SK-N-SH treated with all-trans-retinoic acid at 6 μM for 48 hours (cell line): ENCODE data around the gene DAGLA.

Experiments used
- ATAC-seq: fragments of 200-7000 bp; cut with Tn5 transposase; 3 replicates; pipeline ENCODE4 v1.9.1; 2020; ENCODE audit warnings: mild to moderate bottlenecking, moderate library complexity
- ARNTL ChIP-seq: fragments of 450-650 bp; formaldehyde crosslinking; IDR thresholded peaks from 2 replicates; pipeline ENCODE4 v1.5.0; 2020; ENCODE audit warnings: low read depth, mild to moderate bottlenecking, moderate library complexity, borderline replicate concordance
- BACH2 ChIP-seq: fragments of 250-450 bp; sonication (Bioruptor Pico); IDR thresholded peaks from 2 replicates; pipeline ENCODE4 v1.9.0; 2021; ENCODE audit warnings: mild to moderate bottlenecking, borderline replicate concordance
- CREB5 ChIP-seq: fragments of 250-450 bp; sonication (Bioruptor Pico); IDR thresholded peaks from 2 replicates; pipeline ENCODE4 v1.5.1; 2020; ENCODE audit warnings: low read depth, mild to moderate bottlenecking, moderate library complexity
- CSDC2 ChIP-seq: fragments of 250-450 bp; sonication (Bioruptor Pico); IDR thresholded peaks from 2 replicates; pipeline ENCODE4 v1.5.0; 2020; ENCODE audit warnings: mild to moderate bottlenecking, moderate library complexity
- CSRNP3 ChIP-seq: fragments of 250-450 bp; sonication (Bioruptor Pico); IDR thresholded peaks from 2 replicates; pipeline ENCODE4 v1.5.1; 2021; ENCODE audit warnings: mild to moderate bottlenecking, moderate library complexity
- ESRRG ChIP-seq: fragments of 250-450 bp; sonication (Bioruptor Pico); IDR thresholded peaks from 2 replicates; pipeline ENCODE4 v1.6.1; 2021; ENCODE audit warnings: mild to moderate bottlenecking
- GLIS3 ChIP-seq: fragments of 250-450 bp; sonication (Bioruptor Pico); IDR thresholded peaks from 2 replicates; pipeline ENCODE4 v1.5.0; 2020; ENCODE audit warnings: mild to moderate bottlenecking, moderate library complexity
- ISL1 ChIP-seq: fragments of 250-450 bp; sonication (Bioruptor Pico); IDR thresholded peaks from 2 replicates; pipeline ENCODE4 v2.1.2; 2022; ENCODE audit warnings: mild to moderate bottlenecking, moderate library complexity
- OSR1 ChIP-seq: fragments of 250-450 bp; sonication (Bioruptor Pico); IDR thresholded peaks from 2 replicates; pipeline ENCODE4 v1.8.0; 2022; ENCODE audit warnings: moderate library complexity, mild to moderate bottlenecking, inconsistent platforms
- POU6F1 ChIP-seq: fragments of 250-450 bp; sonication (Bioruptor Pico); IDR thresholded peaks from 2 replicates; pipeline ENCODE4 v1.8.0; 2021; ENCODE audit warnings: low read depth, mild to moderate bottlenecking, moderate library complexity, borderline replicate concordance
- PPARA ChIP-seq: fragments of 250-450 bp; sonication (Bioruptor Pico); IDR thresholded peaks from 2 replicates; pipeline ENCODE4 v1.5.0; 2020; ENCODE audit warnings: mild to moderate bottlenecking, borderline replicate concordance
- SNAI2 ChIP-seq: fragments of 250-450 bp; sonication (Bioruptor Pico); IDR thresholded peaks from 2 replicates; pipeline ENCODE4 v1.5.0; 2020; ENCODE audit warnings: mild to moderate bottlenecking, moderate library complexity
- TCF4 ChIP-seq: fragments of 250-450 bp; sonication (Bioruptor Pico); IDR thresholded peaks from 2 replicates; pipeline ENCODE4 v1.8.0; 2021; ENCODE audit warnings: mild to moderate bottlenecking, moderate library complexity, borderline replicate concordance
- TOX ChIP-seq: fragments of 250-450 bp; sonication (Bioruptor Pico); IDR thresholded peaks from 2 replicates; pipeline ENCODE4 v1.8.0; 2021; ENCODE audit warnings: mild to moderate bottlenecking, moderate library complexity, borderline replicate concordance
- TSHZ2 ChIP-seq: fragments of 250-450 bp; sonication (Bioruptor Pico); IDR thresholded peaks from 2 replicates; pipeline ENCODE4 v1.5.0; 2020; ENCODE audit warnings: mild to moderate bottlenecking, moderate library complexity
- ZC3H10 ChIP-seq: fragments of 250-450 bp; sonication (Bioruptor Pico); IDR thresholded peaks from 2 replicates; pipeline ENCODE4 v1.5.1; 2021; ENCODE audit warnings: mild to moderate bottlenecking, moderate library complexity
- ZFP3 ChIP-seq: fragments of 250-450 bp; sonication (Bioruptor Pico); IDR thresholded peaks from 2 replicates; pipeline ENCODE4 v1.5.0; 2020; ENCODE audit warnings: mild to moderate bottlenecking, moderate library complexity
- ZFP30 ChIP-seq: fragments of 450-650 bp; formaldehyde crosslinking; IDR thresholded peaks from 2 replicates; pipeline ENCODE4 v1.5.0; 2022; ENCODE audit warnings: mild to moderate bottlenecking, moderate library complexity
- ZNF565 ChIP-seq: fragments of 450-650 bp; formaldehyde crosslinking; conservative IDR thresholded peaks from 2 replicates; pipeline ENCODE4 v1.5.0; 2020; ENCODE audit warnings: low read depth, mild to moderate bottlenecking, moderate library complexity
- ZNF70 ChIP-seq: fragments of 450-650 bp; formaldehyde crosslinking; IDR thresholded peaks from 2 replicates; pipeline ENCODE4 v1.5.0; 2020; ENCODE audit warnings: mild to moderate bottlenecking, moderate library complexity
- ZNF8 ChIP-seq: fragments of 450-650 bp; formaldehyde crosslinking; IDR thresholded peaks from 2 replicates; pipeline ENCODE4 v1.5.0; 2020; ENCODE audit warnings: mild to moderate bottlenecking, moderate library complexity

DAGLA gene

GRCh38 chr11:61778357-61778886, 98.2 kb downstream of the DAGLA start:
- no peak for TF ChIP-seq ZFP3 (CRISPR knock-in tag)
- TF ChIP-seq ZNF565: no peak
- TF ChIP-seq CREB5 (CRISPR knock-in tag): no peak
- no peak for TF ChIP-seq ZFP30 (CRISPR knock-in tag)
- TF ChIP-seq ISL1 (CRISPR knock-in tag): no peak
- no peak for TF ChIP-seq ZNF8 (CRISPR knock-in tag)
- no peak for TF ChIP-seq ARNTL (CRISPR knock-in tag)
- TF ChIP-seq PPARA (CRISPR knock-in tag): no peak
- ATAC-seq: no peak

GRCh38 chr11:61778920-61779650, 98.9 kb downstream of the DAGLA start:
- no peak for ATAC-seq
- TF ChIP-seq OSR1 (CRISPR knock-in tag): no peak
- TF ChIP-seq BACH2 (CRISPR knock-in tag): no peak
- TF ChIP-seq ZNF8 (CRISPR knock-in tag): no peak

GRCh38 chr11:61779666-61780525, 99.7 kb downstream of the DAGLA start:
- TF ChIP-seq BACH2 (CRISPR knock-in tag): no peak
- no peak for TF ChIP-seq ZFP30 (CRISPR knock-in tag)
- no peak for TF ChIP-seq ESRRG (CRISPR knock-in tag)
- TF ChIP-seq GLIS3 (CRISPR knock-in tag): no peak
- TF ChIP-seq ZFP3 (CRISPR knock-in tag): no peak
- no peak for TF ChIP-seq SNAI2 (CRISPR knock-in tag)
- TF ChIP-seq ZC3H10: no peak
- TF ChIP-seq ZNF70 (CRISPR knock-in tag): no peak
- no peak for TF ChIP-seq ISL1 (CRISPR knock-in tag)
- TF ChIP-seq PPARA (CRISPR knock-in tag): no peak
- ATAC-seq: no peak

- ATAC-seq: no peak
- TF ChIP-seq ARNTL (CRISPR knock-in tag) (no peak), TSHZ2 (CRISPR knock-in tag) (no peak), SNAI2 (CRISPR knock-in tag) (no peak), CSDC2 (CRISPR knock-in tag) (no peak), ZFP30 (CRISPR knock-in tag) (no peak), TCF4 (CRISPR knock-in tag) (no peak), ZFP3 (CRISPR knock-in tag) (no peak), ZC3H10 (no peak), ZNF565 (no peak), OSR1 (CRISPR knock-in tag) (no peak), POU6F1 (CRISPR knock-in tag) (no peak), ESRRG (CRISPR knock-in tag) (no peak), CREB5 (CRISPR knock-in tag) (no peak), CSRNP3 (CRISPR knock-in tag) (no peak), BACH2 (CRISPR knock-in tag) (no peak), TOX (CRISPR knock-in tag) (no peak)
Observed at GRCh38 chr11:61780581-61781162, 100.5 kb downstream of the DAGLA start.
